ENCODE data around the gene POLE3.

GRCh38 chr9:113363336-113363735 is 47.1 kb downstream of the POLE3 start:
- no peak for TF ChIP-seq POLR2AphosphoS5 (IDR thresholded peaks at IDR 0.05; ENCODE audit: low read depth, low read length)
- TF ChIP-seq TAF1 (IDR thresholded peaks at IDR 0.05; ENCODE audit: borderline replicate concordance, low read depth, low read length): no peak
- TF ChIP-seq POLR2A (IDR thresholded peaks at IDR 0.05; ENCODE audit: low read depth, low read length): no peak

All from GM12892 (cell line).